Measurements from ENCODE around the gene GPR50.

GPR50 gene

DNA sequence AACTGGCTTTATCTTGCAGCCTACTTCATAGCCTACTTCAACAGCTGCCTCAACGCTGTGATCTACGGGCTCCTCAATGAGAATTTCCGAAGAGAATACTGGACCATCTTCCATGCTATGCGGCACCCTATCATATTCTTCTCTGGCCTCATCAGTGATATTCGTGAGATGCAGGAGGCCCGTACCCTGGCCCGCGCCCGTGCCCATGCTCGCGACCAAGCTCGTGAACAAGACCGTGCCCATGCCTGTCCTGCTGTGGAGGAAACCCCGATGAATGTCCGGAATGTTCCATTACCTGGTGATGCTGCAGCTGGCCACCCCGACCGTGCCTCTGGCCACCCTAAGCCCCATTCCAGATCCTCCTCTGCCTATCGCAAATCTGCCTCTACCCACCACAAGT, 4.0 kb downstream of the GPR50 start:
- no peak for TF ChIP-seq CTCF (IDR thresholded peaks at IDR 0.05; ENCODE audit: control insufficient read depth, extremely low read depth, insufficient read depth)
- no peak for DNase-seq (ENCODE audit: low read depth)
- H3K4me3 ChIP-seq (ENCODE audit: low read depth, low read length) = no peak overlapping the region

- no peak for DNase-seq (ENCODE audit: low read depth)
- TF ChIP-seq CTCF (IDR thresholded peaks at IDR 0.05; ENCODE audit: control insufficient read depth, extremely low read depth, insufficient read depth) = no peak
- H3K4me3 ChIP-seq (ENCODE audit: low read depth, low read length) = no peak overlapping the region
These were observed 4.7 kb downstream of the GPR50 start for GRCh38 chrX:151181088-151181487.

GRCh38 chrX:151183233-151183753, 6.9 kb downstream of the GPR50 start:
- H3K4me3 ChIP-seq (ENCODE audit: low read depth, low read length) = no peak overlapping the region
- DNase-seq (ENCODE audit: low read depth) = no peak
- no peak for TF ChIP-seq CTCF (IDR thresholded peaks at IDR 0.05; ENCODE audit: control insufficient read depth, extremely low read depth, insufficient read depth)

DNA sequence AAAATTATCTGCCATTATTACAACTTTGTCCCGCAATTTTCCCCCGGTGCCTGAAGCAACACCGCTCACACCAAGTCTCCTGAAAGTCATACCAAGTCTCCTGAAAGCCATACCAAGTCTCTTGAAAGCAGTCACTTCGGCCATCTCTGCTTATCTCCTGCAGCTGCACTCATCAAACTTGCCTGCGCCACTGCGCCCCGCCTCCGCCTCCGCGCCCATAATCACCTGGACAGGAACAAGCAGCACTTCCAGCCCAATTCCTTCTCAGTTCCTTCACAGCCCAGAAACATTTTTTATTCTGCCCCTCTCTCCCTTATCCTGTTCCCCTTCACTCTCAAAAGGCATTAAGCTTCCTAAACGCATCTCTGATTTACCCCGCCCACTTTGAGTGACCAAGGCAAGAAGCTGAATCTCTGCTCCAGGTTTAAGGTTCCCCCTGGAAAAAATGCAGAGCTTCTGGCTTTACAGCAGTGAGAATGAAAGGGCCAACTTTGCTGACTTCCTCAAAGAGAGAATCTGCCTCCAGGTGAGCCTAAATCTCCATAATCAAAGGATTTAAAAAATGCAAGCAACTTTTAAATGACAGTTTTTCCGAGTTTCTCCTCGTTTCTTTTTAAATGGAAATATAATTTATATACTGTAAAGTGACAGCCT, 7.7 kb downstream of the GPR50 start:
- no peak for TF ChIP-seq CTCF (IDR thresholded peaks at IDR 0.05; ENCODE audit: control insufficient read depth, extremely low read depth, insufficient read depth)
- H3K4me3 ChIP-seq (ENCODE audit: low read depth, low read length) = no peak overlapping the region
- no peak for DNase-seq (ENCODE audit: low read depth)

- DNase-seq (ENCODE audit: low read depth) = no peak
- no peak overlapping the region for H3K4me3 ChIP-seq (ENCODE audit: low read depth, low read length)
- no peak for TF ChIP-seq CTCF (IDR thresholded peaks at IDR 0.05; ENCODE audit: control insufficient read depth, extremely low read depth, insufficient read depth)
These were observed 8.3 kb downstream of the GPR50 start for GRCh38 chrX:151184705-151185104.

- H3K4me3 ChIP-seq (ENCODE audit: low read depth, low read length) = no peak overlapping the region
- no peak for TF ChIP-seq CTCF (IDR thresholded peaks at IDR 0.05; ENCODE audit: control insufficient read depth, extremely low read depth, insufficient read depth)
- no peak for DNase-seq (ENCODE audit: low read depth)
These were observed 30.5 kb downstream of the GPR50 start for GRCh38 chrX:151206871-151207270.

DNA sequence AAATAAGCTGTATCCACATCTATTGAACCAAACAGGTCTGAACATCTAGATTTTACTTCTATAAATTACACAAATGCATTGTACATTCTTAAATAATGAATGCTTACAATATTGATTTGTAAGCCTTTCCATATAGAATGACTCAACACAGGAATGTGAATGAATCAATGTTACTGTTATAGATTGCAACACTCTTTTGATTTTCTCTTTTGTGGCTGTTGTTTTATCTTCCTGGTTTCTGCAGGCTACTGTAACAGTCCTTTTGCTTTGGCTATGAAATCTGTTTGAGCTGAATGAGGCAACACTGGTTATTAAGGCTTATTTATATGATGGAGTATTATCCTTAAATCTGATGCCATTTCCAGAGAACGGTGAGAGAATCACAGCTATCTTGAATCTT, 49.5 kb downstream of the GPR50 start:
- DNase-seq (ENCODE audit: low read depth) = no peak
- no peak overlapping the region for H3K4me3 ChIP-seq (ENCODE audit: low read depth, low read length)
- TF ChIP-seq CTCF (IDR thresholded peaks at IDR 0.05; ENCODE audit: control insufficient read depth, extremely low read depth, insufficient read depth) = no peak

Measured in LNCaP clone FGC (cell line).